ENCODE results near the gene RNF220. TPM values are rescaled to one million over a fixed set of nuclear protein-coding genes. Genes with fewer than 3 reads are reported as not detected.
A peak's percentile ranks its signal among the peaks of the same experiment; 100 is the strongest.

The RNF220 gene
- 144 TPM for polyA plus RNA-seq (2013)

GRCh38 chr1:44405031-44405797, at the start of gene RNF220:
Gene RNF220, plus strand, starts transcription at chr1:44405255.
- H3K4me1 ChIP-seq (ENCODE audit: control extremely low read depth in 1 of 4, control insufficient read depth in 4 of 4, insufficient read depth in 4 of 4, low read length in 3 of 4), result peaks cover 3 to 47% (median 21%) of the 10 kb centered on the region in 4 experiments
- H3K27me3 ChIP-seq (replicated peaks in 2 of 5; ENCODE audit: control insufficient read depth in 4 of 5, insufficient read depth in 5 of 5, low read length in 4 of 5), result no peaks in the 10 kb centered on the region
- H3K4me3 ChIP-seq (ENCODE audit: control insufficient read depth in 1 of 7, extremely low read depth in 1 of 7, insufficient read depth in 4 of 7, low read depth in 2 of 7, low read length in 6 of 7), result peak within 1 kb of the TSS; percentile 75 to 99 (median 93)
- no peaks in the 10 kb centered on the region for H3K9me3 ChIP-seq (ENCODE audit: control extremely low read depth in 1 of 5, control insufficient read depth in 4 of 5, insufficient read depth in 2 of 5, low read depth in 1 of 5, low read length in 4 of 5)
- 0% methylated on average over 33 of the region's 55 CpGs for WGBS (ENCODE audit: insufficient coverage)
- ChIA-PET CTCF (interaction anchor here (0.8 to 1.0 kb wide), 4 partner anchors 9 to 109 kb away, joined by 3 to 4 read pairs (median 3); no protein-coding TSS in a partner anchor), POLR2A (interaction anchor here (0.6 to 2.1 kb wide), 8 partner anchors 10 to 322 kb away, joined by 3 to 9 read pairs (median 4); no protein-coding TSS in a partner anchor)
- peaks cover 0 to 5% (median 0%) of the 10 kb centered on the region in 4 experiments for H3K36me3 ChIP-seq (ENCODE audit: control insufficient read depth in 4 of 4, insufficient read depth in 4 of 4, low read length in 3 of 4)
- peak within 1 kb of the TSS; percentile 82 to 90 for H3K27ac ChIP-seq (ENCODE audit: insufficient read depth in 1 of 2, low read depth in 1 of 2, low read length in 2 of 2, poor library complexity in 1 of 2, severe bottlenecking in 2 of 2)
- peak; percentile 97 to 98 (median 97) for DNase-seq

GRCh38 chr1:44355582-44356305, 49.3 kb upstream of the RNF220 start:
- Histone ChIP-seq H3K36me3 (ENCODE audit: control insufficient read depth in 4 of 4, insufficient read depth in 4 of 4, low read length in 3 of 4) (peaks cover 0 to 3% (median under 1%) of the 10 kb centered on the region in 4 experiments), H3K4me1 (ENCODE audit: control extremely low read depth in 1 of 4, control insufficient read depth in 4 of 4, insufficient read depth in 4 of 4, low read length in 3 of 4) (peaks cover 5 to 14% (median 11%) of the 10 kb centered on the region in 4 experiments), H3K4me3 (ENCODE audit: control insufficient read depth in 1 of 7, extremely low read depth in 1 of 7, insufficient read depth in 4 of 7, low read depth in 2 of 7, low read length in 6 of 7) (peak overlapping the region in 3 of 7 experiments; percentile 78 to 86 (median 85)), H3K27me3 (replicated peaks in 2 of 5; ENCODE audit: control insufficient read depth in 4 of 5, insufficient read depth in 5 of 5, low read length in 4 of 5) (no peaks in the 10 kb centered on the region), H3K9me3 (ENCODE audit: control extremely low read depth in 1 of 5, control insufficient read depth in 4 of 5, insufficient read depth in 2 of 5, low read depth in 1 of 5, low read length in 4 of 5) (no peaks in the 10 kb centered on the region), H3K27ac (ENCODE audit: insufficient read depth in 1 of 2, low read depth in 1 of 2, low read length in 2 of 2, poor library complexity in 1 of 2, severe bottlenecking in 2 of 2) (no peak overlapping the region)
- POLR2A ChIA-PET, result no interaction called here
- DNase-seq, result no peak
- CTCF ChIA-PET, result interaction anchor here (0.7 to 1.7 kb wide), 4 partner anchors 23 to 137 kb away, joined by 3 to 6 read pairs (median 4); no protein-coding TSS in a partner anchor
- 90% methylated on average over 5 of the region's 12 CpGs for WGBS (ENCODE audit: insufficient coverage)

- Histone ChIP-seq H3K4me1 (ENCODE audit: control extremely low read depth in 1 of 4, control insufficient read depth in 4 of 4, insufficient read depth in 4 of 4, low read length in 3 of 4) (peaks cover 5 to 14% (median 11%) of the 10 kb centered on the region in 4 experiments), H3K36me3 (ENCODE audit: control insufficient read depth in 4 of 4, insufficient read depth in 4 of 4, low read length in 3 of 4) (no peaks in the 10 kb centered on the region), H3K27ac (ENCODE audit: insufficient read depth in 1 of 2, low read depth in 1 of 2, low read length in 2 of 2, poor library complexity in 1 of 2, severe bottlenecking in 2 of 2) (no peak overlapping the region), H3K27me3 (replicated peaks in 2 of 5; ENCODE audit: control insufficient read depth in 4 of 5, insufficient read depth in 5 of 5, low read length in 4 of 5) (no peaks in the 10 kb centered on the region), H3K4me3 (ENCODE audit: control insufficient read depth in 1 of 7, extremely low read depth in 1 of 7, insufficient read depth in 4 of 7, low read depth in 2 of 7, low read length in 6 of 7) (no peak overlapping the region), H3K9me3 (ENCODE audit: control extremely low read depth in 1 of 5, control insufficient read depth in 4 of 5, insufficient read depth in 2 of 5, low read depth in 1 of 5, low read length in 4 of 5) (no peaks in the 10 kb centered on the region)
- WGBS (ENCODE audit: insufficient coverage), result 100% methylated on average over 3 of the region's 4 CpGs
- no peak for DNase-seq
- POLR2A ChIA-PET, result no interaction called here
- CTCF ChIA-PET, result interaction anchor here (0.6 to 1.2 kb wide), 2 partner anchors 136 to 238 kb away, joined by 3 to 6 read pairs; no protein-coding TSS in a partner anchor
Measured at GRCh38 chr1:44357710-44358109, 47.3 kb upstream of the RNF220 start.

GRCh38 chr1:44359234-44359935, 45.7 kb upstream of the RNF220 start:
- ChIA-PET POLR2A (no interaction called here), CTCF (interaction anchor here (0.9 to 2.8 kb wide), 3 partner anchors 11 to 143 kb away, joined by 3 to 6 read pairs (median 5); no protein-coding TSS in a partner anchor)
- Histone ChIP-seq H3K4me1 (ENCODE audit: control extremely low read depth in 1 of 4, control insufficient read depth in 4 of 4, insufficient read depth in 4 of 4, low read length in 3 of 4) (peaks cover under 1 to 9% (median 6%) of the 10 kb centered on the region in 4 experiments), H3K4me3 (ENCODE audit: control insufficient read depth in 1 of 7, extremely low read depth in 1 of 7, insufficient read depth in 4 of 7, low read depth in 2 of 7, low read length in 6 of 7) (no peak overlapping the region), H3K36me3 (ENCODE audit: control insufficient read depth in 4 of 4, insufficient read depth in 4 of 4, low read length in 3 of 4) (no peaks in the 10 kb centered on the region), H3K27ac (ENCODE audit: insufficient read depth in 1 of 2, low read depth in 1 of 2, low read length in 2 of 2, poor library complexity in 1 of 2, severe bottlenecking in 2 of 2) (no peak overlapping the region), H3K9me3 (ENCODE audit: control extremely low read depth in 1 of 5, control insufficient read depth in 4 of 5, insufficient read depth in 2 of 5, low read depth in 1 of 5, low read length in 4 of 5) (no peaks in the 10 kb centered on the region), H3K27me3 (replicated peaks in 2 of 5; ENCODE audit: control insufficient read depth in 4 of 5, insufficient read depth in 5 of 5, low read length in 4 of 5) (no peaks in the 10 kb centered on the region)
- WGBS (ENCODE audit: insufficient coverage), result 94% methylated on average over 5 of the region's 6 CpGs
- no peak for DNase-seq

- ChIA-PET CTCF (interaction anchor here (1.9 to 2.8 kb wide), 2 partner anchors 8 to 24 kb away, joined by 5 to 6 read pairs; no protein-coding TSS in a partner anchor), POLR2A (no interaction called here)
- Histone ChIP-seq H3K36me3 (ENCODE audit: control insufficient read depth in 4 of 4, insufficient read depth in 4 of 4, low read length in 3 of 4) (no peaks in the 10 kb centered on the region), H3K9me3 (ENCODE audit: control extremely low read depth in 1 of 5, control insufficient read depth in 4 of 5, insufficient read depth in 2 of 5, low read depth in 1 of 5, low read length in 4 of 5) (no peaks in the 10 kb centered on the region), H3K27ac (ENCODE audit: insufficient read depth in 1 of 2, low read depth in 1 of 2, low read length in 2 of 2, poor library complexity in 1 of 2, severe bottlenecking in 2 of 2) (no peak overlapping the region), H3K27me3 (replicated peaks in 2 of 5; ENCODE audit: control insufficient read depth in 4 of 5, insufficient read depth in 5 of 5, low read length in 4 of 5) (peaks cover 0 to 2% (median 0%) of the 10 kb centered on the region in 5 experiments), H3K4me3 (ENCODE audit: control insufficient read depth in 1 of 7, extremely low read depth in 1 of 7, insufficient read depth in 4 of 7, low read depth in 2 of 7, low read length in 6 of 7) (no peak overlapping the region), H3K4me1 (ENCODE audit: control extremely low read depth in 1 of 4, control insufficient read depth in 4 of 4, insufficient read depth in 4 of 4, low read length in 3 of 4) (no peaks in the 10 kb centered on the region)
- DNase-seq, result peak in 2 of 3 donors; percentile 13 to 21
- 72% methylated on average over 4 of the region's 4 CpGs for WGBS (ENCODE audit: insufficient coverage)
Measured at GRCh38 chr1:44361478-44361877, 43.6 kb upstream of the RNF220 start.

- Histone ChIP-seq H3K9me3 (ENCODE audit: control extremely low read depth in 1 of 5, control insufficient read depth in 4 of 5, insufficient read depth in 2 of 5, low read depth in 1 of 5, low read length in 4 of 5) (no peaks in the 10 kb centered on the region), H3K27ac (ENCODE audit: insufficient read depth in 1 of 2, low read depth in 1 of 2, low read length in 2 of 2, poor library complexity in 1 of 2, severe bottlenecking in 2 of 2) (no peak overlapping the region), H3K4me3 (ENCODE audit: control insufficient read depth in 1 of 7, extremely low read depth in 1 of 7, insufficient read depth in 4 of 7, low read depth in 2 of 7, low read length in 6 of 7) (no peak overlapping the region), H3K4me1 (ENCODE audit: control extremely low read depth in 1 of 4, control insufficient read depth in 4 of 4, insufficient read depth in 4 of 4, low read length in 3 of 4) (no peaks in the 10 kb centered on the region), H3K27me3 (replicated peaks in 2 of 5; ENCODE audit: control insufficient read depth in 4 of 5, insufficient read depth in 5 of 5, low read length in 4 of 5) (peaks cover 0 to 3% (median 0%) of the 10 kb centered on the region in 5 experiments), H3K36me3 (ENCODE audit: control insufficient read depth in 4 of 4, insufficient read depth in 4 of 4, low read length in 3 of 4) (no peaks in the 10 kb centered on the region)
- ChIA-PET CTCF (interaction anchor here (1.1 to 4.6 kb wide), 2 partner anchors 11 to 229 kb away, joined by 3 to 14 read pairs; no protein-coding TSS in a partner anchor), POLR2A (no interaction called here)
- 96% methylated on average over 6 of the region's 7 CpGs for WGBS (ENCODE audit: insufficient coverage)
- peak in 1 of 3 donors; percentile 7 for DNase-seq
Measured at GRCh38 chr1:44366371-44366975, 38.6 kb upstream of the RNF220 start.
